ENCODE data around the gene SLC7A6OS.
A peak's percentile ranks its signal among the peaks of the same experiment; 100 is the strongest.
"Not testable (repeated sequence)": the region's sequence is repeated elsewhere in the genome, so short reads cannot be mapped to it uniquely, and the experiment has no call there.

SLC7A6OS gene

GRCh38 chr16:68309799-68310198 lies 947 bp downstream of the SLC7A6OS start:
- DNase-seq = no peak
- intact Hi-C loops (cut with DNase I) = loop anchor here (5.0 to 10.0 kb wide), 2 partner anchors 62 to 225 kb away; partner anchors contain the start of genes NFATC3 and PLA2G15

GRCh38 chr16:68306633-68307032 lies 4.1 kb downstream of the SLC7A6OS start:
- intact Hi-C loops (cut with DNase I) = no loop called here
- DNase-seq = no peak

- no peak for DNase-seq
- intact Hi-C loops (cut with DNase I) = no loop called here
Observed at GRCh38 chr16:68300734-68301459, 9.8 kb downstream of the SLC7A6OS start.

- no peak for DNase-seq
- intact Hi-C loops (cut with DNase I) = no loop called here
Observed at GRCh38 chr16:68299571-68300453, 10.9 kb downstream of the SLC7A6OS start.

- DNase-seq = peak in 38 of 42 donors; percentile 13 to 69 (median 42)
Observed at GRCh38 chr16:68298907-68299561, 11.7 kb downstream of the SLC7A6OS start.

GRCh38 chr16:68298312-68298711 lies 12.4 kb downstream of the SLC7A6OS start:
- DNase-seq = no peak
- intact Hi-C loops (cut with DNase I) = no loop called here

More at GRCh38 chr16:68298907-68299561, 11.7 kb downstream of the SLC7A6OS start:
- intact Hi-C loops (cut with DNase I) = no loop called here

- DNase-seq = no peak
- intact Hi-C loops (cut with DNase I) = no loop called here
Observed at GRCh38 chr16:68297908-68298307, 12.8 kb downstream of the SLC7A6OS start.

- peak in 13 of 42 donors; percentile 8 to 52 (median 30) for DNase-seq
- intact Hi-C loops (cut with DNase I) = no loop called here
Observed at GRCh38 chr16:68296693-68297092, 14.1 kb downstream of the SLC7A6OS start.

- intact Hi-C loops (cut with DNase I) = no loop called here
- no peak for DNase-seq
Observed at GRCh38 chr16:68296291-68296690, 14.5 kb downstream of the SLC7A6OS start.

- no peak for DNase-seq
- intact Hi-C loops (cut with DNase I) = no loop called here
Observed at GRCh38 chr16:68292425-68292824, 18.3 kb downstream of the SLC7A6OS start.

- intact Hi-C loops (cut with DNase I) = no loop called here
Observed at GRCh38 chr16:68291227-68291626, 19.5 kb downstream of the SLC7A6OS start.

GRCh38 chr16:68290450-68290849 lies 20.3 kb downstream of the SLC7A6OS start:
- intact Hi-C loops (cut with DNase I) = no loop called here
- no peak for DNase-seq

More at GRCh38 chr16:68291227-68291626, 19.5 kb downstream of the SLC7A6OS start:
- no peak for DNase-seq

- intact Hi-C loops (cut with DNase I) = no loop called here
- DNase-seq = peak in 2 of 42 donors; percentile 12 to 39
Observed at GRCh38 chr16:68289621-68290329, 21.0 kb downstream of the SLC7A6OS start.

- intact Hi-C loops (cut with DNase I) = no loop called here
- no peak for DNase-seq
Observed at GRCh38 chr16:68289202-68289601, 21.5 kb downstream of the SLC7A6OS start.

- DNase-seq; intact Hi-C loops (cut with DNase I): not testable (repeated sequence)
Observed at GRCh38 chr16:68288796-68289195, 21.9 kb downstream of the SLC7A6OS start.

- intact Hi-C loops (cut with DNase I) = no loop called here
- no peak for DNase-seq
Observed at GRCh38 chr16:68288252-68288650, 22.5 kb downstream of the SLC7A6OS start.

- peak in 6 of 42 donors; percentile 15 to 46 (median 26) for DNase-seq
- intact Hi-C loops (cut with DNase I) = no loop called here
Observed at GRCh38 chr16:68287276-68288251, 23.2 kb downstream of the SLC7A6OS start.
